HepG2 (cell line): ENCODE data around the gene CADPS.

ENCODE experiments used
- ARID3A ChIP-seq: IDR thresholded peaks from 2 replicates; pipeline ENCODE4 v1.6.1; 2012; ENCODE audit warnings: low read depth, low read length, improper control_type of control experiment
- CEBPZ ChIP-seq: IDR thresholded peaks from 2 replicates; pipeline ENCODE4 v1.6.1; 2012; ENCODE audit warnings: low read length, improper control_type of control experiment
- CTCF ChIP-seq: sonication (generic); formaldehyde crosslinking; IDR thresholded peaks from 2 replicates; pipeline ENCODE4 v1.5.0; 2020; ENCODE audit warnings: mild to moderate bottlenecking, missing genetic modification reagents, moderate library complexity
- GTF2F1 ChIP-seq: fragments of 150-350 bp; IDR thresholded peaks from 2 replicates; pipeline ENCODE4 v1.6.1; 2014; ENCODE audit warnings: low read length
- MAX ChIP-seq: IDR thresholded peaks from 2 replicates; pipeline ENCODE4 v1.6.1; 2012; ENCODE audit warnings: inconsistent platforms
- STAG1 ChIP-seq: sonication (generic); formaldehyde crosslinking; IDR thresholded peaks from 2 replicates; pipeline ENCODE4 v1.4.0; 2020; ENCODE audit warnings: missing genetic modification reagents
- SUZ12 ChIP-seq: fragments of 150-350 bp; IDR thresholded peaks from 2 replicates; pipeline ENCODE4 v1.6.1; 2014; ENCODE audit warnings: low read depth, low read length
- ZBTB1 ChIP-seq: sonication (generic); formaldehyde crosslinking; IDR thresholded peaks from 2 replicates; pipeline ENCODE4 v1.4.0; 2020; ENCODE audit warnings: missing genetic modification reagents, borderline replicate concordance
- ZNF232 ChIP-seq: sonication (generic); formaldehyde crosslinking; IDR thresholded peaks from 2 replicates; pipeline ENCODE4 v1.4.0; 2020; ENCODE audit warnings: missing genetic modification reagents, borderline replicate concordance

GRCh38 chr3:62888180-62888579, 13.0 kb upstream of the CADPS start:
- TF ChIP-seq CTCF (CRISPR knock-in tag): no peak
- no peak for TF ChIP-seq CEBPZ
- TF ChIP-seq ZBTB1: no peak
- no peak for TF ChIP-seq SUZ12
- TF ChIP-seq ZNF232: no peak
- TF ChIP-seq STAG1 (CRISPR knock-in tag): no peak
- TF ChIP-seq GTF2F1: no peak
- TF ChIP-seq MAX: no peak
- TF ChIP-seq ARID3A: no peak
